Astrocyte (in vitro differentiated cells and primary cell): ENCODE data around the gene PGGHG. TPM values are rescaled to one million over a fixed set of nuclear protein-coding genes. Genes with fewer than 3 reads are reported as not detected.
"Not testable (repeated sequence)": the region's sequence is repeated elsewhere in the genome, so short reads cannot be mapped to it uniquely, and the experiment has no call there.

ENCODE experiments used
- DNase-seq: peaks from one replicate; pipeline ENCODE4 v3.0.0-alpha.2; 2010; ENCODE audit warnings: low read depth
- FAIRE-seq: peaks from 2 replicates; lab custom pipeline; 2011; peaks lifted over from hg19 to GRCh38; lab: Jason Lieb, UNC
- H2AFZ ChIP-seq: 2 replicates; pipeline ENCODE4 v1.6.0; 2012; ENCODE audit warnings: low read depth, low read length, inconsistent platforms
- H3K27ac ChIP-seq: 2 replicates; pipeline ENCODE4 v1.5.1; 2011; ENCODE audit warnings: low read depth, low read length, inconsistent platforms
- H3K27me3 ChIP-seq: 2 replicates; pipeline ENCODE4 v1.6.0; 2011; ENCODE audit warnings: low read length, inconsistent platforms; ENCODE audit not compliant: insufficient read depth
- H3K36me3 ChIP-seq: 2 replicates; pipeline ENCODE4 v1.5.1; 2011; ENCODE audit warnings: low read length, inconsistent platforms; ENCODE audit not compliant: insufficient read depth
- H3K4me1 ChIP-seq: 2 replicates; pipeline ENCODE4 v1.5.1; 2011; ENCODE audit warnings: low read length, inconsistent platforms; ENCODE audit not compliant: insufficient read depth
- H3K4me2 ChIP-seq: 2 replicates; pipeline ENCODE4 v1.6.0; 2012; ENCODE audit warnings: low read length, inconsistent platforms
- H3K4me3 ChIP-seq: 2 replicates; pipeline ENCODE4 v1.5.1; 2011; ENCODE audit warnings: low read depth, mild to moderate bottlenecking, low read length, inconsistent platforms; ENCODE audit not compliant: insufficient read depth
- H3K79me2 ChIP-seq: 2 replicates; pipeline ENCODE4 v1.6.0; 2012; ENCODE audit warnings: mild to moderate bottlenecking, low read length, inconsistent platforms; ENCODE audit not compliant: insufficient read depth
- H3K9ac ChIP-seq: 2 replicates; pipeline ENCODE4 v1.6.0; 2012; ENCODE audit warnings: mild to moderate bottlenecking, low read length, inconsistent platforms
- H3K9me3 ChIP-seq: 2 replicates; pipeline ENCODE4 v1.5.1; 2012; ENCODE audit warnings: low read depth, mild to moderate bottlenecking, low read length, inconsistent platforms; ENCODE audit not compliant: insufficient read depth
- H4K20me1 ChIP-seq: 2 replicates; pipeline ENCODE4 v1.6.0; 2012; ENCODE audit warnings: low read length, inconsistent platforms; ENCODE audit not compliant: insufficient read depth
- H3K27ac Mint-ChIP-seq: one replicate; pipeline ENCODE4 v1.8.0; 2021; ENCODE audit warnings: mild to moderate bottlenecking, mixed read lengths; ENCODE audit not compliant: unreplicated experiment
- H3K27me3 Mint-ChIP-seq: one replicate; pipeline ENCODE4 v1.8.0; 2021; ENCODE audit warnings: low read depth, mixed read lengths; ENCODE audit not compliant: unreplicated experiment
- H3K36me3 Mint-ChIP-seq: one replicate; pipeline ENCODE4 v1.8.0; 2021; ENCODE audit warnings: low read depth, mixed read lengths; ENCODE audit not compliant: unreplicated experiment
- H3K4me1 Mint-ChIP-seq: one replicate; pipeline ENCODE4 v1.8.0; 2021; ENCODE audit warnings: low read depth, mixed read lengths; ENCODE audit not compliant: unreplicated experiment
- H3K4me3 Mint-ChIP-seq: one replicate; pipeline ENCODE4 v1.8.0; 2021; ENCODE audit warnings: mild to moderate bottlenecking, moderate library complexity, mixed read lengths; ENCODE audit not compliant: unreplicated experiment
- H3K9me3 Mint-ChIP-seq: one replicate; pipeline ENCODE4 v1.8.0; 2021; ENCODE audit warnings: mild to moderate bottlenecking, mixed read lengths; ENCODE audit not compliant: unreplicated experiment
- EZH2 ChIP-seq: IDR thresholded peaks from 2 replicates; pipeline ENCODE4 v1.6.1; 2012; ENCODE audit warnings: mild to moderate bottlenecking, low read length, inconsistent platforms; ENCODE audit not compliant: insufficient read depth
- total RNA-seq: library from RNA; stranded (reverse); gene quantifications from 2 replicates; pipeline ENCODE4 v1.2.1, GENCODE V29; 2021
- TF ChIP-seq, protein P1 (sequence below): IDR thresholded peaks from 2 replicates; pipeline ENCODE4 v1.5.1; 2011; ENCODE audit warnings: low read depth, mild to moderate bottlenecking, inconsistent platforms, low read length, moderate library complexity; ENCODE audit not compliant: insufficient read depth

Gene PGGHG
- total RNA-seq, 1 donor from 2014 or later = 25.1 TPM

DNA sequence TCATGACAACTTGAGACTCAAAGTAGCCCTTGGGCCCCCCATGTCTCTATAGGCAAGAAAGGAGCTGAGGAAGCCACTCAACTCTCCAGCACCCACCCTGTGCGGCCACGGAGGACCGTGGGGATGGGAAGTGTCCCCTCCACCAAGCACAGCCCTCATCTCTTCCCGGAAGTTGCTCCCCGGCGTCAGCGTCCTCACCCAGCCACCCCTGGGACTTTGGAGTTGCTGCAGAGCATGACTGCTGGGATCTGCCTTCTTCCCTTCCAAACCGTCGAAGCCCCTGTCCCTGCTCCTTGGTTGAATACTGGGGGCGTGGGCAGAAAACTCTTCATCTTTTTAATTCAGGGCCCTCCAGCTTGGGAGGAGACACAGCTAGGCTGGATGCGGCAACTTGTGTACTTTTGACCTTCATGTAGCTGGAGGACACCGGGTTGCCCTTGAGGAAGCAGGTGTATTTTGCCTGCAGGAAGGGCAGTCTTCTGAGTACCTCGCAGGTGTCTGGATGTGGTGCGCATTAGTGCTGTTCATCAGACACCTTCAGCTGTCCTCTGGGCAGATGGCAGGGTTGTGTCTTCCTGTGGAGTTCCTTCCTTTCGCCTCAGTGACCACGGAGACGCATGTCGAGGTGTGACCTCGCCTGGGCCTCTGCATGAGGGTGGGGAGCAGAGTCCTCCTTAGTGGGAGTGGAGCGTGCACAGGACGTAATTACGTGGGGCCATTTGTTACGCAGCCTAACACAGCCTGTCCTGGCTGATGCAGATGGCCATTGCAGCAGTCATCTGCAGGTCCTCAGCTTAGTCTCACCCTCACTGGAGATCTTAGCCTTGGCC lies 43.9 kb downstream of the PGGHG start:
- no peaks in the 10 kb centered on the region for H3K27me3 ChIP-seq
- peaks cover 21% of the 10 kb centered on the region for H3K4me1 Mint-ChIP-seq
- H3K9me3 ChIP-seq = no peaks in the 10 kb centered on the region
- H3K9me3 Mint-ChIP-seq = no peaks in the 10 kb centered on the region
- H3K4me3 Mint-ChIP-seq = no peak overlapping the region
- no peak overlapping the region for H3K27ac ChIP-seq
- FAIRE-seq = no peak
- H4K20me1 ChIP-seq = no peaks in the 10 kb centered on the region
- peaks cover 6% of the 10 kb centered on the region for H3K4me1 ChIP-seq
- H3K79me2 ChIP-seq = no peaks in the 10 kb centered on the region
- no peaks in the 10 kb centered on the region for H3K36me3 ChIP-seq
- TF ChIP-seq EZH2 = no peak
- TF ChIP-seq, protein P1, sequence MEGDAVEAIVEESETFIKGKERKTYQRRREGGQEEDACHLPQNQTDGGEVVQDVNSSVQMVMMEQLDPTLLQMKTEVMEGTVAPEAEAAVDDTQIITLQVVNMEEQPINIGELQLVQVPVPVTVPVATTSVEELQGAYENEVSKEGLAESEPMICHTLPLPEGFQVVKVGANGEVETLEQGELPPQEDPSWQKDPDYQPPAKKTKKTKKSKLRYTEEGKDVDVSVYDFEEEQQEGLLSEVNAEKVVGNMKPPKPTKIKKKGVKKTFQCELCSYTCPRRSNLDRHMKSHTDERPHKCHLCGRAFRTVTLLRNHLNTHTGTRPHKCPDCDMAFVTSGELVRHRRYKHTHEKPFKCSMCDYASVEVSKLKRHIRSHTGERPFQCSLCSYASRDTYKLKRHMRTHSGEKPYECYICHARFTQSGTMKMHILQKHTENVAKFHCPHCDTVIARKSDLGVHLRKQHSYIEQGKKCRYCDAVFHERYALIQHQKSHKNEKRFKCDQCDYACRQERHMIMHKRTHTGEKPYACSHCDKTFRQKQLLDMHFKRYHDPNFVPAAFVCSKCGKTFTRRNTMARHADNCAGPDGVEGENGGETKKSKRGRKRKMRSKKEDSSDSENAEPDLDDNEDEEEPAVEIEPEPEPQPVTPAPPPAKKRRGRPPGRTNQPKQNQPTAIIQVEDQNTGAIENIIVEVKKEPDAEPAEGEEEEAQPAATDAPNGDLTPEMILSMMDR = no peak
- peaks cover 7% of the 10 kb centered on the region for H3K27me3 Mint-ChIP-seq
- H3K36me3 Mint-ChIP-seq = no peaks in the 10 kb centered on the region
- no peak overlapping the region for H3K4me3 ChIP-seq
- no peak overlapping the region for H2AFZ ChIP-seq
- no peak overlapping the region for H3K9ac ChIP-seq
- no peak for DNase-seq
- no peak overlapping the region for H3K27ac Mint-ChIP-seq
- H3K4me2 ChIP-seq = no peak overlapping the region

DNA sequence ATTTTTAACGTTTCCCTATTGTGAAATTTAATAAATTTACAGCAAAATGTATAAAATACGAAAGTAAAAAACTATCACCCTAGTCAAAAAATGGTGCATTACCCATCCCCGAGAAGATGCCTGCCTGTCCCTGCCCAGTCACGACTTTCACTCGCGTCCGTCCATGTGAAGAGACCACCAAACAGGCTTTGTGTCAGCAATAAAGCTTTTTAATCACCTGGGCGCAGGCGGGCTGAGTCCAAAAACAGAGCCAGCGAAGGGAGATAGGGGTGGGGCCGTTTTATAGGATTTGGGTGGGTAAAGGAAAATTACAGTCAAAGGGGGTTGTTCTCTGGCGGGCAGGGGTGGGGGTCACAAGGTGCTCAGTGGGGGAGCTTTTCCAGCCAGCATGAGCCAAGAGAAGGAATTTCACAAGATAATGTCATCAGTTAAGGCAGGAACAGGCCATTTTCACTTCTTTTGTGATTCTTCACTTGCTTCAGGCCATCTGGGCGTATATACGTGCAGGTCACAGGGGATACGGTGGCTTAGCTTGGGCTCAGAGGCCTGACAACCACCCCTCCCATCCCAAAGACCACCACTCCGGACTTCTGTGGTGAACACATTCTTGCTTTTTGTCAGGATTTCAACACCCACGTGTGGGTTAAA lies 44.8 kb downstream of the PGGHG start:
- peaks cover 21% of the 10 kb centered on the region for H3K4me1 Mint-ChIP-seq
- not testable (repeated sequence) for H4K20me1 ChIP-seq, H3K9me3 Mint-ChIP-seq, H3K4me3 Mint-ChIP-seq, H3K36me3 ChIP-seq, H3K27me3 Mint-ChIP-seq, FAIRE-seq, H3K27ac ChIP-seq, H3K9me3 ChIP-seq, H3K36me3 Mint-ChIP-seq, H3K4me1 ChIP-seq, DNase-seq, H3K79me2 ChIP-seq, H3K9ac ChIP-seq, H3K27me3 ChIP-seq, H3K4me3 ChIP-seq, H3K4me2 ChIP-seq
- H3K27ac Mint-ChIP-seq = peak overlapping the region; percentile 53
- peak overlapping the region; percentile 75 for H2AFZ ChIP-seq

DNA sequence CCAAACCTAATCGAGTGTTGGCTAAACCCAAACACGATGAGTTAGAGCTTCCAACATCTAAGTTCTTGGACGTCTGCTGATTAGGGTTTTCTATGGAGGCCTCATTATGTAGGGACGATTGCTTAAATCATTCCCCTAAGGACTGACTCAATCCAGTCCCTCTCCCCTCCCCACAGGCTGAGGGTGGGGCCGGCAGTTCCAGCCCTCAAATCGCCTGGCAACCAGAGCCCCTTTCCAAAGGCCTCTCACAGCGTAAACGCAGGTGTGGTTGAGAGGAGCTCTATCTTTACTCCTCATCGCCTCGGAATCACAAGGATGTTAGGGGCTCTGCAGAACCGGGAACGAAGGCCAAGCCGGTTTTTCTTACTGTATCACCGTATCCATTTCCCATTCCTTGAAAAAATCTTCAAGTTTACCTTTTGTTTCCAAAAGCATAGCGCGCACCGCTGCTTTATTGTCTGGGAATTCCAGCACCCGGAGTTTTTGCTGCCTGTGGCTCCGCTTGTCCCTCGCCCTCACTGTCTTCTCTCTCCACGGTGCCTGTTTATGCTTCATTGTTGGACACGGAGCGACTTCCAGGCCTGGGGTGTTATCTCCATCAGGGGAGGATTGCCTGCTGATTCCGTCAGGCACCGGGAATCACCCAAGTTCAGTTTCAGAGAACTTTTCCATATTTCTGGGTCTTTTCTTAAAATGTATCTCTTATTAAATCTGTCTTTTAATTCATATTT lies 45.5 kb downstream of the PGGHG start:
- no peak for TF ChIP-seq EZH2
- TF ChIP-seq, protein P1 = no peak
- Histone ChIP-seq H3K9me3 (no peaks in the 10 kb centered on the region), H3K4me2 (no peak overlapping the region), H3K36me3 (no peaks in the 10 kb centered on the region), H3K9ac (no peak overlapping the region), H3K27me3 (no peaks in the 10 kb centered on the region), H2AFZ (peak overlapping the region; percentile 75), H3K4me1 (peaks cover 6% of the 10 kb centered on the region), H3K4me3 (no peak overlapping the region), H3K79me2 (no peaks in the 10 kb centered on the region), H4K20me1 (no peaks in the 10 kb centered on the region), H3K27ac (no peak overlapping the region)
- peak; percentile 45 for DNase-seq
- no peak for FAIRE-seq
- peaks cover 7% of the 10 kb centered on the region for H3K27me3 Mint-ChIP-seq
- peak overlapping the region; percentile 69 for H3K27ac Mint-ChIP-seq
- H3K36me3 Mint-ChIP-seq = no peaks in the 10 kb centered on the region
- H3K9me3 Mint-ChIP-seq = no peaks in the 10 kb centered on the region
- H3K4me3 Mint-ChIP-seq = no peak overlapping the region
- peaks cover 21% of the 10 kb centered on the region for H3K4me1 Mint-ChIP-seq
